Inflammatory macrophage treated with lipopolysaccharide for 4 hours (primary cell): Measurements from ENCODE around the gene TRNT1.

Source experiments
- DNase-seq: peaks from one replicate; pipeline ENCODE4 v3.0.0-alpha.2; 2020

Gene TRNT1

GRCh38 chr3:3179407-3180094, 52.8 kb downstream of the TRNT1 start, which contains the start of gene CRBN:
Gene CRBN (minus strand): TSS chr3:3179691. CDS start chr3:3179687, 4 bp downstream.
- peak; percentile 86 for DNase-seq

- DNase-seq = peak; percentile 81
Measured at GRCh38 chr3:3180456-3180855, 53.7 kb downstream of the TRNT1 start.

DNA sequence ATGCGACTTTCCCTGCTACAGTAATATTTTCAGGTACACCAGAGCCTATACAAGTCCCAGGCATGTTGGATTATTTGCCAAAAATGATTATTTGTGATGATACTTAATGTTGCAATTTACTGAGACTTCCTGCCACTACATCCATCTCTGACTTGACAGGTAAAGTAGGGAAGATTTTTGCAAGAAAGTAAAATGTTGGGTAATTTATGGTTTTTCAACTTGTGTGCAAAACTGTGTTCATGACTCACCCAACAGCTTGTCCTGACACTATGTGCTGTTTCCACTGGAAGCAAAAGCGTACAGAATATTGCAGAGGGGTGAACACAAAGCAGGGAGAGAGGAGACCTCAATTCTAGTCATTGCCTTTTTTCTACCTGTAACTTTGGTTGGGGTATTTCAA, 58.1 kb downstream of the TRNT1 start:
- no peak for DNase-seq

DNA sequence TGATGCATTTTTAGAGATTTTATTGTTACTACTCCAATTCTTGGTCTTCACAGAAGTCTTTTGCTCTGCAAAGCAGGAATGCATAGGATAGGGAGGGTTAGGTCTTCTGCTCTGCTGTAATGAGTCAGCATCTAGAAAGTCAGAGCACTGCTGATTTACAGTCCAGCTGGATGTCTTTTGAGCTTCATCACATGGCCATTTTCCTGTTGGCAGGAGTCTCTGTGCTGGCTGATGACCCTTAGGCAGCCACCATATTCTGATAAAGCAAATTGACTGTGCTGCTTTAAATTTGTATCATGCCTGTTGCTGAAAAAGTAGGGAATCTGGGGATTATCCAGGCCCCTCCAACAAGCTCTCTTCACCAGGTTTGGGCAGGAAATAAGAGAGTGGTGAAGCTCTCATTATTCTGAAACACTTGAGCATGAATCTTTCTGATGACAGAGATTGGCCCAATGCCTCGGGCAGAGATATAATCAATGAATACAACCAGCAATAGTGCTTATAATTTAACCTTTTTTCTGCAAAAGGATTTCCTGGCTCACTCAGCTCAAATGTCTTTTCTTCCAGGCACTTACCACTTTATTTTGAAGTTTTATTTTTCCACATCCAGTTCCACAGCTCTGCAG, 62.5 kb downstream of the TRNT1 start:
- DNase-seq = no peak

DNA sequence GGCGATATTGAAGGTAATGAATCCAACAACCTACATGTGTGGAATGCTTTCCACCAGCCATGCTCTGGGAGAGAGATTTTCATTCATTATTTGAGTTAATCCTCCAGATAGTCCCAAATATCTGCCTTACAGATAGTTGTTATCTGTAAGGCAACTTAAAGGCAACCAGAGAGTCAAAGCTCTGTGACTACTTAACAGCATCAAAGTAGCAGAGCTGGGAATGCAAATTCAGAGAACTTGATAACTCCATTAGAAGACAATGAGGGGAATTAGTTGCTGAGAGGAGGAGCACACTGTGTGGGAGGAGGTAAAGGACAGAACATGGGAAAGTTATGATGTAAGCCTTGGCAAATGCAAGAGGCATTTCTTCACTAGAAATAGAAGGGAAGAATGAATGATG, 63.2 kb downstream of the TRNT1 start:
- no peak for DNase-seq

DNA sequence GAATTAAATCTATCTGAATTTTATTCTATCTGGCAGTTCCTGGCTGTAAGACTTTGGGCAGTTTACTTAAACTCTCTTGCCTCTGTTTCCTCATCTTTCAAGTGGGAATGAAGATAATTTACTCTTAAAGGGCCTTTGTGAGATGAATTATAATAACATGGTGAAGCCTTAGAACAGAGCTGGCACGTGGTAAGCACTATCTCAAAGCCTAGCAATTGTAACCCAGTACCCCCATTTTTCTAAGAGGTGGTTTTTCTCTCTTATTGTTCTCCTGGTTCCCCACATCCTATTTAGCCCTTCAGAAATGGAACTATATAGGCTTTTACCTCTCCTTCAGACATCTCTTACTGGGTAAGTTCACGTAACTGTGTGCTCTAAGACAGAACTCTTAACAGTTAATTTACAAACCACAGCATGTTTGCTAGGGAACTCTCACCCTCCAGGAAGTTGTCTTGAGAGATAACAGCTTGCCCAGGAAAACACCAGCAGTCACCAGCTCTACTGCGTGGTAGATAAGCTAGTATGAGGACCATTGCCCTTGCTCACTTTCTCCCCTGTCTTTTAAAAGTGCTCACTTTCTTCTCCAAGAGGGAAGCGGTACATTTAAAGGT, 65.0 kb downstream of the TRNT1 start:
- no peak for DNase-seq

- no peak for DNase-seq
Measured at GRCh38 chr3:3192286-3192675, 65.5 kb downstream of the TRNT1 start.

DNA sequence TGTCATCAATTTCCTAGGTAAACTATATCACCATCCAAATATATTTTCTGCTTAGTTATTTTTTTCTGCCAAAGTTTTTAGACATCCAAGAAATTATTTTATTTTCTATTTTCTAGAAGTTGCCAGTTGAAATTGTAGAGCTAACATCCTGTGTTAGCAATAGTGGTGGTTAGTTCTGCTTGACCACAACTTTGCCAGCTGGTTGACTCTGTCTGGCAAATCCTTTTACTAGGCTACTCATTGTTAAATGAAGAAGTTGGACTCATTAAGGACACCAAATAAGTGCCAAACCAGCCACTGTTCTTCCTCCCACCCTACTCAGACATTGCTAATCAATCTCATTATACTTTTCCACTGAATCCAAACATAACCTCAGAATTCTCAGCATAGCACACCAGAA, 68.1 kb downstream of the TRNT1 start:
- DNase-seq = no peak

GRCh38 chr3:3196148-3196861, 69.6 kb downstream of the TRNT1 start:
- DNase-seq = peak; percentile 8
